ENCODE data around the gene STUM. TPM values are rescaled to one million over a fixed set of nuclear protein-coding genes. Genes with fewer than 3 reads are reported as not detected.

STUM gene
- total and polyA plus RNA-seq, 10 of the 15 experiments (the other 5 are each of a cell fraction or from before 2014, with no cell fraction given) = under 0.01 to 0.15 (median 0.09) TPM; not detected in 5

DNA sequence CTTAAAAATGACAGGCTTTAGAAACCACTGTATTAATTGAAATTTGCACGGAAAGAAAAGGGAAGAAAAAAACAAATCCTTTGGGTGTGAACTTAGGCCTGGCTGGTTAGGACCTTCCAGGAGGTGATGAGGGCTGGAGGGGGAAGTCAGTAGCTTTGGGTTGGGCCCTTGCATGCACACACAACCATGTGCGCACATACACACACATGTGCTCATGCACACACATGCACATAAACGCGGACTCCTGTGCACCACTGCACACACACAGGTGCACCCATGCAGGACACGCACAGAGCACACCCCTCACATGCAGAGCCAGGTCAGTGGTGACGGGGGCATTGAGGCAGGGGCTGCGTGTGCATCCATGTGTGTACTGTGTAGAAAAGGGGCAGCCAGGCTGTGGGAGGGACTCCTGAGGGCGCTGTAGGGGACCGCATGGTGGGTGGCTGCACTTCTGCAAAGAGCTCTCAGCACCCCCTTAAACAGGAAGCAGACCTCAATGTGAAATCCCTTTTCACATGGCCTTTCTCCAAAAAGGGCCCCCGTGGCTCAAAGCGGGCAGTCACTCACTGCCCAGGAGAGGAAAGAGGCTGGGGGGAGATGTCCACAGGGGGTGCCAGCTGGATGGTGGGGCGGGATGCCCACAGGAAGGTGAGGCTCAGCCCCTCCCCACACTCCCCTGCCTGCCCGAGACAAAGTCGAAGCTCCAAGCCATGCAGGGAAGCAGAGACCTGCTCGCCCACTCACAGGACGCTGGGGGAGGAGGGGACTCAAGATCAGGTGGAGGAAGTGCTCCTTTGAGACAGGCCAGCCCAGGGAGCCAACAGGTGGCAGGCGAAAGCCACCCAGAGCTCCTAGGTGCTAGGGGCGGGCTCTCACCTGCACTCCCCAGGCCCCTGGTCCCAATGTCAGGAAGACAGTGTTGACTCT lies 95.3 kb downstream of the STUM start:
- ChIA-PET SMC1A (ENCODE audit: uncharacterized antibody, unreplicated experiment) (interaction anchor here (0.8 to 4.0 kb wide), 11 partner anchors 10 to 184 kb away, joined by 3 to 18 read pairs (median 4); no protein-coding TSS in a partner anchor), POLR2A (interaction anchor here (0.8 to 2.7 kb wide), 7 partner anchors 10 to 59 kb away, joined by 3 to 14 read pairs (median 5); no protein-coding TSS in a partner anchor), CTCF (interaction anchor here (0.8 to 4.1 kb wide), 21 partner anchors 9 to 240 kb away, joined by 3 to 27 read pairs (median 5); partner anchors contain the start of gene ITPKB), RAD21 (ENCODE audit: unreplicated experiment) (interaction anchor here (0.7 to 3.5 kb wide), 21 partner anchors 8 to 296 kb away, joined by 3 to 26 read pairs (median 5); partner anchors contain the start of genes COQ8A, ITPKB and STUM)
- intact Hi-C loops (cut with micrococcal nuclease; ENCODE audit: unreplicated experiment) (loop anchor here (1.0 kb wide), 1 partner anchor 18 kb away; no protein-coding TSS in a partner anchor), in situ Hi-C loops (cut with MboI) (no loop called here)
- Histone ChIP-seq H2AFZ (ENCODE audit: control insufficient read depth, low read depth, low read length) (peak overlapping the region; percentile 20), H3K9ac (ENCODE audit: control insufficient read depth, insufficient read depth, low read length) (no peak overlapping the region), H3K36me3 (ENCODE audit: control insufficient read depth in 2 of 2, insufficient read depth in 2 of 2, low read length in 1 of 2) (peaks cover 12 to 36% of the 10 kb centered on the region in 2 experiments; a peak in 3 of 4 replicates), H4K20me1 (ENCODE audit: control insufficient read depth, insufficient read depth) (no peaks in the 10 kb centered on the region), H3K4me2 (ENCODE audit: control insufficient read depth, insufficient read depth) (peak overlapping the region; percentile 72), H3K27me3 (replicated peaks in 1 of 2; ENCODE audit: control insufficient read depth in 2 of 2, insufficient read depth in 2 of 2, low read length in 1 of 2) (no peaks in the 10 kb centered on the region), H3K9me3 (replicated peaks; ENCODE audit: control insufficient read depth, insufficient read depth, low read length) (no peaks in the 10 kb centered on the region), H3K27ac (ENCODE audit: control insufficient read depth, insufficient read depth) (peak overlapping the region; percentile 64), H3K4me1 (ENCODE audit: control insufficient read depth, insufficient read depth, low read length) (peaks cover 27% of the 10 kb centered on the region), H3K79me2 (ENCODE audit: control insufficient read depth, insufficient read depth, low read length) (no peaks in the 10 kb centered on the region; the same call in 1 of the 2 replicates), H3K4me3 (0 out of 2 replicates have a peak overlapping the region, but pooled peaks have one; percentile 37)
- BruUV-seq (replicated peaks) = no TSS peak
- peak; percentile 75 for FAIRE-seq
- WGBS (ENCODE audit: insufficient coverage, insufficient replicate concordance, low lambda C conversion rate, missing lambda C conversion rate) = 9% methylated on average over 18 of the region's 18 CpGs
- DNase-seq (ENCODE audit: low read depth, low spot score) = peak; percentile 26
- peak; percentile 75 for ATAC-seq
- TF ChIP-seq IKZF2 (IDR thresholded peaks at IDR 0.05) = peak in 1 of 2 experiments; percentile 46; a peak in 1 of 4 replicates
- TF ChIP-seq DPF2 (IDR thresholded peaks at IDR 0.05) = peak; percentile 53; the same call in 1 of the 2 replicates
- TF ChIP-seq MXI1 (IDR thresholded peaks at IDR 0.05; ENCODE audit: low read depth, low read length) = peak; percentile 49; the same call in 1 of the 2 replicates
- peak; percentile 62 for TF ChIP-seq RAD21 (IDR thresholded peaks at IDR 0.05; ENCODE audit: insufficient read depth, low read depth, low read length)
- peak; percentile 32; the same call in 1 of the 2 replicates for TF ChIP-seq SPI1 (IDR thresholded peaks at IDR 0.05; ENCODE audit: borderline replicate concordance, insufficient read depth, low read depth, low read length)
- TF ChIP-seq MEF2B (IDR thresholded peaks at IDR 0.05; ENCODE audit: partially characterized antibody, poor library complexity, severe bottlenecking) = peak; percentile 7
- no peak for TF ChIP-seq ASH2L (IDR thresholded peaks at IDR 0.05; ENCODE audit: borderline replicate concordance, low read depth)
- TF ChIP-seq IKZF1 (conservative IDR thresholded peaks at IDR 0.05) = peak; percentile 43
- TF ChIP-seq MYC (IDR thresholded peaks at IDR 0.05; ENCODE audit: insufficient read depth, insufficient read length, insufficient replicate concordance, low read length, severe bottlenecking) = no peak
- TF ChIP-seq KLF5 (IDR thresholded peaks at IDR 0.05; ENCODE audit: partially characterized antibody) = no peak
- 0 out of 2 replicates have a peak, but pooled peaks have one; percentile 34 for TF ChIP-seq MEF2A (IDR thresholded peaks at IDR 0.05; ENCODE audit: insufficient read depth, low read depth, low read length)
- TF ChIP-seq ZNF687 (IDR thresholded peaks at IDR 0.05) = no peak
- TF ChIP-seq NFIC (IDR thresholded peaks at IDR 0.05; ENCODE audit: low read depth, low read length) = peak; percentile 44; the same call in 1 of the 2 replicates
- 0 out of 2 replicates have a peak, but pooled peaks have one; percentile 11 for TF ChIP-seq SMARCA5 (IDR thresholded peaks at IDR 0.05)
- no peak for TF ChIP-seq CREM (IDR thresholded peaks at IDR 0.05; ENCODE audit: low read depth)
- TF ChIP-seq ZBED1 (IDR thresholded peaks at IDR 0.05; ENCODE audit: borderline replicate concordance) = no peak
- TF ChIP-seq PAX5 (IDR thresholded peaks at IDR 0.05; ENCODE audit: borderline replicate concordance, low read depth, low read length) = peak; percentile 78; the same call in 1 of the 2 replicates
- TF ChIP-seq EGR1 (IDR thresholded peaks at IDR 0.05; ENCODE audit: borderline replicate concordance in 1 of 2, low read depth in 2 of 2, low read length in 2 of 2) = peak in 1 of 2 experiments; percentile 90; a peak in 2 of 3 replicates
